Right hindlimb (tissue), 1 donor: Measurements from ENCODE around the gene FAAP100.
A peak's percentile ranks its signal among the peaks of the same experiment; 100 is the strongest.

Source experiments
- DNase-seq: peaks from one replicate; pipeline ENCODE4 v3.0.0-alpha.2; 2018

FAAP100 gene

GRCh38 chr17:81522491-81523401 lies 29.4 kb downstream of the FAAP100 start:
- peak; percentile 68 for DNase-seq

- peak; percentile 19 for DNase-seq
Measured at GRCh38 chr17:81520021-81520901, 31.9 kb downstream of the FAAP100 start.

- DNase-seq = peak; percentile 39
Measured at GRCh38 chr17:81519284-81520020, 32.7 kb downstream of the FAAP100 start.

- peak; percentile 43 for DNase-seq
Measured at GRCh38 chr17:81518785-81519283, 33.3 kb downstream of the FAAP100 start.

GRCh38 chr17:81518113-81518784 lies 33.9 kb downstream of the FAAP100 start:
- DNase-seq = no peak

- DNase-seq = peak; percentile 52
Measured at GRCh38 chr17:81517339-81518112, 34.6 kb downstream of the FAAP100 start.

- DNase-seq = peak; percentile 25
Measured at GRCh38 chr17:81517009-81517338, 35.2 kb downstream of the FAAP100 start.

GRCh38 chr17:81516439-81516838 lies 35.7 kb downstream of the FAAP100 start:
- peak; percentile 18 for DNase-seq

GRCh38 chr17:81515530-81516041 lies 36.6 kb downstream of the FAAP100 start:
- no peak for DNase-seq

- peak; percentile 87 for DNase-seq
Measured at GRCh38 chr17:81514739-81515529, 37.2 kb downstream of the FAAP100 start.

GRCh38 chr17:81514489-81514738 lies 37.7 kb downstream of the FAAP100 start:
- DNase-seq = no peak

GRCh38 chr17:81513753-81514488 lies 38.2 kb downstream of the FAAP100 start:
- DNase-seq = peak; percentile 84

GRCh38 chr17:81513372-81513752 lies 38.8 kb downstream of the FAAP100 start:
- DNase-seq = peak; percentile 80

GRCh38 chr17:81512562-81513371 lies 39.4 kb downstream of the FAAP100 start, which contains the start of gene ACTG1:
Gene ACTG1, minus strand, starts transcription at chr17:81512799. Its CDS starts 445 bp downstream, at chr17:81512354.
- peak; percentile 96 for DNase-seq

GRCh38 chr17:81511804-81512561 lies 40.2 kb downstream of the FAAP100 start:
- DNase-seq = peak; percentile 25

GRCh38 chr17:81511554-81511803 lies 40.7 kb downstream of the FAAP100 start:
- DNase-seq = no peak

- peak; percentile 34 for DNase-seq
Measured at GRCh38 chr17:81510785-81511553, 41.2 kb downstream of the FAAP100 start.
